Measurements from ENCODE around the gene EREG.
"Not testable (repeated sequence)": the region's sequence is repeated elsewhere in the genome, so short reads cannot be mapped to it uniquely, and the experiment has no call there.

EREG gene, protein sequence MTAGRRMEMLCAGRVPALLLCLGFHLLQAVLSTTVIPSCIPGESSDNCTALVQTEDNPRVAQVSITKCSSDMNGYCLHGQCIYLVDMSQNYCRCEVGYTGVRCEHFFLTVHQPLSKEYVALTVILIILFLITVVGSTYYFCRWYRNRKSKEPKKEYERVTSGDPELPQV

DNA sequence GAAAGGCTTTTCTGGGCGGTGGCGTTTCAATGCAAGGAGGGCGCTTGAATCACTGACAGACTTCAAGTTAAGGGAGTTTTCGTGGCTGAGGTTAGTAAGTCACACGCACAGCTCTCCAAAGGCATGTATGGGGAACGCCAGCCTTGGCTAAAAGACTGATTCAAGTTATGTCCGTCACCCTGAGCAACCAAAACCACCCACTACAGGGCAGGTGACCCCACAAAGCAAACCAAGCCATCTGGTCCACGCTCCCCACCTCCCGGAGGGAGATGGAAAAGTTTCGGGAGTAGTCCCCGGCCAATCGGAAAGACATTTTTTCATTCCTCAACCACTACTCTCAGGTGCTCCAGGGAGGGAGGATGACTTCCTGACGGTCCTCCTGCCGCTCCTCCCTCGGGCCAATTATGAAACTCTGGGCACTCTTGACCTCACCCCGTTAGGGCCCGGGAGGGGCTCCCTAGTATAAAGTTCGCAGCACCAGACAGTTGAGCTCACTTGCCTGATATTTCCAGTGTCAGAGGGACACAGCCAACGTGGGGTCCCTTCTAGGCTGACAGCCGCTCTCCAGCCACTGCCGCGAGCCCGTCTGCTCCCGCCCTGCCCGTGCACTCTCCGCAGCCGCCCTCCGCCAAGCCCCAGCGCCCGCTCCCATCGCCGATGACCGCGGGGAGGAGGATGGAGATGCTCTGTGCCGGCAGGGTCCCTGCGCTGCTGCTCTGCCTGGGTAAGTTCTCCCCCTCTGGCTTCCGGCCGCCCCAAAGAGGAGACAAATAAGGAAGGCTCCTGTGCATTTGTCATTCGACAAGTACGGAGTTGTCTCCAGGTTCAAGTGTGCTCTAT is at the start of gene EREG:
EREG (plus strand) TSS at position 494 of the 840 bp plus-strand sequence; CDS start at position 658, 164 bp downstream.
- no peak for DNase-seq (ENCODE audit: low read depth in 2 of 2)

DNA sequence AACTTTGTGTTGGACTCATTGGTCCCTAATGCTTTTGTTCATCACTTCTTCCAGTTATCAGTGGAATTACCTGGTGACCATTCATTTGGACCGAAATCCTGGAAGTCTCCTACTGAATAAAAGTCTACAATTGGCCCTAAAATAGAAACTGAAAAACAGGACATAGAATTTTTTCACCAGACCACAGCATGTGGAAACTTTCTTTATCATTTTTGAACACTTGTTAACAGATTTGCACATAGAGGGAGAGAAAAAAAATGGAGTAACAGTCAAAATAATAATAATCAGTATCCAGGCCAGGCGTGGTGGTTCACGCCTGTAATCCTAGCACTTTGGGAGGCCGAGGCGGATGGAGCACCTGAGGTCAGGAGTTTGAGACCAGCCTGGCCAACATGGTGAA is 49.6 kb upstream of the EREG start:
- no peak for DNase-seq (ENCODE audit: low read depth in 2 of 2)

DNA sequence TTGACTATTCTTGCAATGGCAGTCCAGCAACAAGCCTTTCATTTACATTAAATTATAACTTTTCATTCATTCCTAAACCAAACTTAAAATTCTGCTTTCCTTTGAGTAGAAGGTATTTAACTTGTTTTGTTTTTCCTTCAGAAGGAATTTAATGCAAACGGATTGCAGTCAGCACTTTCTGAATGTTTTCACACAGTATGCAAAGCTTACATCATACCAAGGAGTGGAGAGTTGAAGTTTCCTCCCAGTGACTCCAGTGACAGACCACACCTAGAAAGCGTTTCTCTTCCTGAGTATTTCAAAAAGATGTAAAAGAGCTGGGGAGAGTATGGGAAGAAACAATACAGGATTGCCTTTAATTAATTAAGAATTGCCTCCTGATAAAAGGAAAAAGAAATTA is 48.5 kb upstream of the EREG start:
- no peak for DNase-seq (ENCODE audit: low read depth in 2 of 2)

DNA sequence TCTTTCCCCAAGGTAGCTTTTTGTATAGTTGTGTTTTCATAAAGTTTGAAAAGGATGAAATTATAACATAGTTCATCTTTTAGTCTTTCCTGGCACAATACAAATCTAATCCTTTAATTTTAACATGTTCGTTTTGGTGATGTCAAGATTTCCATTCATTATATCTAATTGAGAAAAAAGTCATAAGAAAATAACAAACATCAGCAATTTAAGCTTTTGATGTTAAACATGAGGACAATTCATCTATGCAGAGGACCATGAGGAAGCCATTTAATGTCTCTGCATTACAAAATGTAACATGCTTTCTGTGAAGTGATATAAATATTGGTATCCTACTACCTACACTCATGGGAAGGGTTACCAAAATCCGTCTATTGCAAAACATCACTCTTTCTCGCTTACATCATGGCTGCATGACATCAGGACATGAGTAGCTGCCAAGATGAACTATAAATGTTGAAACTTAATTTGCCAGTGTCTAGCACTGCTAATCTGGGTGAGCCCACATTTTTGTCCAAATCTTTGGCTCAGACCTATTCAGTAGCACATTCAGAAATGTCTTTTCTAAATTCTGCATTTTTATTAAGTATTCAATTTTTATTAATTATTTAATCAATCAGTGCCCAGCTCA is 47.2 kb upstream of the EREG start:
- DNase-seq (ENCODE audit: low read depth in 2 of 2) = no peak

DNA sequence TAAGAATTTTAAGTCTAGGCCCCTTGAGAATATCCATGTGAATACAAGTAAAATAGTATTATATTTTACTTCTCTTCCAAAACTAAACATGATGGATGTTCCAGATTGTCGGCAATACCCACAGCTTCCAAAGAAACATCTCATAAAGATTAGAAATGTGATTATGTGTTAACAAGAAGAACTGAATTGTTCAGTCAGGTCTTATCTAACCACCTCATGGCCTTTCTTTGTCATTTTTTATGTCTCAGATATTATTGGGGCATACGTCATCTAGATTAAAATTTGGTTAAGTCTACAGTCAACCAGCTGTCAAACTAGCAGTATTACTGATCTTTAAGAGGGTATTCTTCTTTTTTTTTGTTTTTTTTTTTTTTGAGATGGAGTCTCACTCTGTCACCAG is 46.7 kb upstream of the EREG start:
- DNase-seq (ENCODE audit: low read depth in 2 of 2) = no peak

DNA sequence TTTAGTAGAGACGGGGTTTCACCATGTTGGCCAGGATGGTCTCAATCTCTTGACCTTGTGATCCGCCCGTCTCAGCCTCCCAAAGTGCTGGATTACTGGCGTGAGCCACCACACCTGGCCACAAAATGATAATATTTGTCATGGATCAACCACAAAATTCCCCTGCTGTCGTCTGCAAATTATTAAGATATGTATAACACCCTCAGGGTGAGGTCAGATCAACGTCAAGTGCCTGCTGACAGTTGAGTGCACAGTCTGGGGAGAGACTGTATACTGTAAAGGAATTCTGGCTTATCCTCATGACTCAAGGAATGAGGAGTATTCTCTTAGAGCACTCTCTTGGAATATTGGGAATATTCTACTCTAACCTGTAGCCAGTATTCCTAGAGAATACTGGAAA is 45.5 kb upstream of the EREG start:
- no peak for DNase-seq (ENCODE audit: low read depth in 2 of 2)

DNA sequence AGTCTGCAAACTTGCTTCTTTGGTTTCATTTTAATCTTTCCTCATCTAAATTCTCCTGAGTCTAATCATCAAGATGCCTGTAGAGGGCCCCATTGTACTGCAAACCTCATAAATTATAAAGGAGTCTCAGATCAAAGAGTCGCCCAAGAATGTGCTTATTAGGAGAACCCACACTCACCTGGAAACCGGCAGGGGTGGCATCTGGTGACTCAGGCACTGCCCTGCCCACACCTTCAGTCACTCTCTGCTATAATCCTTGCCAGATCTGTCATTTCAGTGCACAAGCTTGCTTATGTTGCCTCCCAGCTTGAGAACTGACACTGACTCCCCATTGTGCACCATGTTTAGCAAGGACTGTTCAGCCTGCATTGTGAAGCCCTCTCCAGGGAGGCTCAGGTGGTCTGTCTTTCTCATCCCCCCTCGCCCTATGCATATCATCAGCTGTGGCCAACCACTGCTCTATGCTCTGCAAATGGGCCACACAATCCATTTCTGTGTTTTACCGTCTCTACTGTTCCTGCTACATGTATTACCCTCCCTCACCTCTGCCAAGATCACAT is 44.3 kb upstream of the EREG start:
- peak in 1 of 2 donors; percentile 16 for DNase-seq (ENCODE audit: low read depth in 2 of 2)

DNA sequence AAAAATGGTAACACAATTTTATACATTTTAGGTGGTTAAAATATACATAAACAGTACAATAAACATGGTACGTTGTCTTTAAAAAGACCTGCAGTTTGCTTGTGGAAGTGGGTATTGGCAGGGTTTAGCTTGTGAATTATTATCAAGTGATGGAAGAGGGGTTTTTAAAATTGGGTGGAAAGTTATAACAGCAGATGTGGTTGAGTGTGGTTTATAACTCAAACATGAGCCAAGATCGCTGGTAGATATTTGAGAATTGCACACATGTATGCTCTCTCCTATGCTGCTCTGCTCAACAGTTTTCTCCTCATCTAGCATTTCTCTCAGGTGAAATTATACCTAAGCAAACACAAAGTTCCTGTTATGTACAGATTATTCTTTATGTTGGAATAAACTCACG is 42.6 kb upstream of the EREG start:
- no peak for DNase-seq (ENCODE audit: low read depth in 2 of 2)

DNA sequence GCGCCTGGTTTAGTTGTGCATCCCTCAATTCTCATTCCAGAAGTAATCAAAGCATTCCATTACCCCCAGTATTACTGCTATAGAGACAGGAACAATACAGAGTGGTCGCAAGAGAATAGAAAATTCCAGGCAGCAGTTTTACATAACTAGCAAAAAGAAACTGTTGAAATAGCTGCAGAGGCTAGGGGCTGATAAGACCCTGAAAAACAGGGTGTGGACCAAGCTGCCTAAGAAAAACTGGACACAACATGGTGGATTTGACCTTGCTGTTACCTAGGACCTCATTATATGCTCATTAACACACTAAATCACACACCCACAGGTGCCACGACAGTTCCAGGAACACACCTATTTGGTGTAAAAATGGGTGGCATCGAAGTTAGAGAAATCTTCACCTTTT is 41.3 kb upstream of the EREG start:
- no peak for DNase-seq (ENCODE audit: low read depth in 2 of 2)

DNA sequence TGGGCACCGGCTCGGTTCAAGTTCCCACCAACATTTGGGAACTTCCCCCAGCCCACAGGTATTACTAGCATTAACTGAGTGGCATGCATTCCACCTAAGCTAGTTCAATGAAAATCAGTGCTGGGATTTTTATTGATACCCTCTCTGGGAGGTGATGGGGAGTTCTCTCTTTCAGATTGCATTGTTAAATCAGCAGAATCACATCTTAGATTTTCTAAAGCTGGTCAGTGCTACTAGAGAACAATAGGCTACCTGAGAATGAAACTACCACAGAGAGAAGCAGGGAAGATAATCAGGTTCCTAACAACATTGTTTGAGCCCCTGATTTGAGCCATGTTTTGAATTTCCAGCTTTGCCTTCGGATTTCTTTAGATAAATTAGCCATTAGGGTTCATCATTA is 40.7 kb upstream of the EREG start:
- no peak for DNase-seq (ENCODE audit: low read depth in 2 of 2)

DNA sequence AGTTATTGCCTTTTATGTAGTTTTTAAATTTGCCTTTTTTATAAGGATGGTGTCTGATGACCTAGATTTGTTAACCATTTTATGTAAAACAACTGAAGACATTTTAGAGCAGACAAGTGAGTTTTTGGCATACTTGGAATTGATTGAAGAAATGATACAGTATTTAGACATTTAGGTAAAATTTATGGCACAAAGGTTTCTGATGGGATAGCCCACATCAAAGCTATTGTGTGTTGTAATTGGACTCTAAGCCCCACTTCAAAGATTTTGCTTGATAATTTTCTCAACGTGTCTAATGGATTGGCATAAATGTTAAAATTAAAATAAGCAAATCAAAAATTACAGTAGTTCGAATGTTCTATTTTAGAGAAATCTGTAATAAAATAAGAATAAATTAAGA is 39.1 kb upstream of the EREG start:
- no peak for DNase-seq (ENCODE audit: low read depth in 2 of 2)

DNA sequence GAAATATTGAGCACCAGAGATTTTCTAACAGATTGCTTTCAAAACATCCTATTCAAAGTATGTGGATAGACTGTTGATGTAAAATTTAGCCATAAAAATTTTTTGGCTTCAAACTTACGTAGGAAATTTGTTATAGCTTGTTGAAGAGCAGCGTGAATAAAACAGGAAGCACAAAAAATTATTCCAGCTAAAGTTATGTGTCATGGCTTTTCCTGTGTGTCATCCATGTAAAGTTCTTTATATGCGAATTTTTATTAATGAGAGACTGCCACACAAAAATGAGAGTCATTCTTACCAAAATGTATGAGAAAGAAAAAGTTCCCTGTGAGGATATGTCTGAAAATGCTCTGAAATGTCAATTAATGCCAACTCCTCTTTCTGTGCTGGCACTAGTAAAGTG is 37.2 kb upstream of the EREG start:
- no peak for DNase-seq (ENCODE audit: low read depth in 2 of 2)

DNA sequence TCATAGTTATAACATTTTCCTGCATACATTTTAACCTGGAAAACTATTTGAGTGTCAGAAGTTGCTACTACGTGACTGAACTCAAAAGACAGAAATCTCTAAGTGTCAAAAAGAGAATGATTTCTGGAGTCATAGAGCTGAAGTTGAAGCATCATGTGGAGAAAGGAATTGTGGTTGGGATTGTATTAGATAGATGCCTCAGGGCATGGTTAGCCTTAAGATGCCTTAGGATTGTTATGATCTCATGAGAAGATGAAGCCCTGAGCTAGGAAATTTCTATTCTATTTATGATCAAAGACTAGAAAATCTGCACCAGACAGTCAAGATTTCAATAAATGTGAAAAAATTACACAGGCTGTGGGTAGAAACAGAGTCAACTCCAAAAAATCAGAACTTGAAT is 36.4 kb upstream of the EREG start:
- DNase-seq (ENCODE audit: low read depth in 2 of 2) = no peak

DNA sequence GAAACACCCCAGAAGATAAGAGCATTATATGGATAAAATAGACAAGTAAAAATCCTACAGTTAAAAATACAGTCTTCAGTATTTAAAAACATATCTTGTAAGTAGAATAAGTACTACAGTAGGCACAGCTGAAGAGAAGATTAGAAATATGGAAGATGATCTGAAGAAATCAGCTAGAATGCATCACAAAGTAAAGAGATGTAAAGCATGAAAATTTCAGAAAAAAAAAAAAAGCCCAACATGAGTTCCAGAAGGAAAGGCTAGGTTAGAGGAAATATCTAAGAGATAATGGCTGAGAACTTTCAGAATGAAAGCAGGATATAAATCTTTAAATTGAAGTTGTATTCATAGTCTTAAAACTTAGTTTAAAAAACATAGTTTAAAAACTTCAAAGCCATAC is 35.6 kb upstream of the EREG start:
- DNase-seq (ENCODE audit: low read depth in 2 of 2) = no peak

DNA sequence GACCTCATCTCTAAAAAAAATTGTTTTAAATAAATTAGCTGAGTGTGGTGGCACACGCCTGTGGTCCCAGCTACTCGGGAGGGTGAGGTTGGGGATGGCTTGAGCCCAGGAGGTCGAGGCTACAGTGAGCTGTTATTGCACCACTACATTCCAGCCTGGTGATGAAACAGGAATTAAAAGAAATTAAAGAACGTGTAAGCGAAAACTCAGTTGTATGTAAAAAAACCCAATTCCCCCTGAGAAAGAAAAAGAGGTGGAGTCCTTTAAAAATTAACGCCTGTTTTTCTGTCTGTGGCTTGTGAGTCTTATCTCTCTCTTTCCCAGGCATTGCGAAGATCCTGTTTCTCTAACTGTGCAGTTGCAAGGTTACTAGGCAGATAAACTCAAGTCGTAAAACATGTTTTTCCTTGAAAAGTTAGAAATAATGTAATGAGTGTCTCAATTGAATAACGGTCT is 34.6 kb upstream of the EREG start:
- DNase-seq (ENCODE audit: low read depth in 2 of 2) = no peak

DNA sequence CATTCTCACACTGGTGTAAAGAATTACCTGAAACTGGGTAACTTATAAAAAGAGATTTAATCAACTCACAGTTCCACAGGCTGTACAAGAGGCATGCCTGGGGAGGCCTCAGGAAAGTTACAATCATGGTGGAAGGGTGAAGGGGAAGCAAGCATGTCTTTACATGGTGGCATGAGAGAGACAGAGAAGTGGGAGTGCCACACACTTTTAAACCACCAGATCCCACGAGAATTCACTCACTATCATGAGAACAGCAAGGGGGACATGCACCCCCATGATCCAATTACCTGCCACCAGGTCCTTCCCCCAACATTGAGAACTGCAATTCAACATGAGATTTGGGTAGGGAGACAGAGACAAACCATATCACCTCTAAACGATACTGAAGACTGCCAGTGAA is 33.7 kb upstream of the EREG start:
- no peak for DNase-seq (ENCODE audit: low read depth in 2 of 2)

DNA sequence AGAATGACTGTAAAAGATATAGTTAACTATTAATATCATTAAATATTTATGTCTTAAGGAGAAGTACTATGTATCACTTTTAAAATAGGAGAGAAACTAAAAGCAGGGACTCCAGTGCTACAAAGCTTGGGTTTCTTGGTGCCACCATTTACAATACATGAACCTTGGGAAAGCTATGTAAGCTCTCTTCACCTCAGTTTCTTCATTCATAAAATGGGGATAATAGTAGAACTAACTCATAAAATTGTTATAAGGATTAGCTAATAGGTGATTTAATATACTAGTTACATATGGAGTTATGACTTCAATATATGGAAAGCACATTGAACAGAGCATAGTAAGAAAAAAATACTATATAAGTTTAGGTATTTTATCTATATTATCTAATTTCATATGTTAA is 33.0 kb upstream of the EREG start:
- no peak for DNase-seq (ENCODE audit: low read depth in 2 of 2)

DNA sequence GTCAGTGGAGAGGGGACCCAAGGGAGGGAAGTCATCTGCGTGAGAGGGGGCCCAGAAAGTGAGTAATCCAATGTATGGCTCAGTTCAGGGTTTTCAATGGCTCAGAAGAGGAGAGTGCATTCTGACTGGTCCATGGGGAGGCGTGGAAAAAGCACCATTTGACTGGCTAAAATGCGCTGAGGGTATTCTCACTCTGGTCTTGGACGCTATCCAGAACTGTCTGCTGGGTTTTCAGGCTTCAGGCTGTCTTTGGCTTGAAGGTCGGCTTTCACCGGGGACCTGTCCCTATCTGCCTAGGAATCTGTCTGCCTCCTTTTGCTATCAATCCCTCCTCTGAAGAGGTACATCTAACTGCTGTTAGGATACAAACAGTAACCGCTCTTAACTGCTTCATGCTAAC is 30.3 kb upstream of the EREG start:
- DNase-seq (ENCODE audit: low read depth in 2 of 2) = no peak

DNA sequence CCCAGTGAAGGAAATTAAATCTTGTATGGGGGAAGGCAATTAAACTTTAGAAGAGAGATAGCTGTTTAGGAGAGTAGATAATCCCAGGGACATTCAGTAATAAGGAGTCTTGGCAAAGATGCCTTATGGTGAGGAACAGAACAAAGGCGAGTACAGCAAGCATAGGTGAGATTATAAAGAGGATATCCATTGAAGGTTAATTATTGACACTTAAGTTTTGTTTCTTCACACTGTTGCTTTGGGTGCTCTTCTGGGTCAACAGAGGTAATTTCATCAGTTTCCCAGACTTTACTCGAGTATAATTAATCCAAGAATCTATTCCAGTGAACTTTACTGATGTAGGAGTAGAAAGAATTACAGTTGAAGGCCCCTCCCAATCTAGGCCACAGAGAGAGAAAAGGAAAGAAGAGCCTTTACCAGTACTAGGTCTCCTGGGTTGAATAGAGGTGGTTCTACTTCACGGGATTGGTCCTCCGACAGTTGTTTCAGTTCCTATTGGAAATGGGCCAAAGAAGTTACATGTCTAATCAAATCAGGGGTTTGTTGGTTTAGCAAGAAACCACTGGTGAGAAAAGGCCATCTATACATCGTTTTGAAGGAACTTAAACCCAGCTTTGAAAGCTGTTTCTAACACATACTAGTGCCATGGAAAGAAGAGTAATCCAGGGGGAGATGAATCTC is 29.5 kb upstream of the EREG start:
- no peak for DNase-seq (ENCODE audit: low read depth in 2 of 2)

DNA sequence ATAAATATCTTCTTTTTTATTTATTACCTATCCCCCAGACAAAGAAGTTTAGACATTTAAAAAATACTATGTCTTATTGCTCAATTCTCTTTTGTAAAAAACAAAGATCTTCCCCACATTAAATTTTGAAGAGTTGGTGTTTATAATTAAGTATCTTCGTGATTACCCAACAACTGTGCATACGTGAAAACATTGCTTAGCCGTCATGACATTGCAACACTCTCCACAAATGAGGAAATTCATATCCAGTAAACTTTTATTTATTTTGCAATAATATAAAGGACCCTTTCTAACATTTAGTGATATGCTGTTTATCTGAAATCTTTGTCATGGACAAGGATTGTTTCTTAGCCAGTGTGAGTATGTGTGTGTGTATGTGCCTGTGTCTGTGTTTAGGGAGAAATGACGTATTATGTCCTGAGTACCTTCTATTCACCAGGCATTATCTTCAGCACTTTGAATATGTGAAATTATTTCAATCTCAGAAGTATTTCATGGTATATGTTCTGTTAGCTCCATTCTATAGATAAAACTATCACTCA is 26.1 kb upstream of the EREG start:
- no peak for DNase-seq (ENCODE audit: low read depth in 2 of 2)

DNA sequence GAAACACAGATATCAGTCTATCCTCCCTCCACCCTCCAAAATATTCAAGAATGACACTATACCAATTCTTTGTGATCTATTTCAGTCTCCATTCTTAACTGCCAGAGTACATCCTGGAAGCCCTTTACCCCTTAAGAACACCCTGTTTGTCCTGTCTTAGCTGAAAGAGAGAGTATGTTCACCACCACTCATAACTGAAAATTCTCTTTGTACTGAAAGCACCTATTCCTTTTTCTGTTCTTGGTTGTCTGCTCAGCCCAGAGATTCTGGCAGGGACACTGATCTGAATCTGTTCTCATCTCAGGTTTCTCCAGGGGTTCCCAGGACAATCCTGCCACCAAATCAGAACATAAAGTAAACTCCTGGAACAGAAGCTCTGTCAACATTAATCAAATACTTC is 25.4 kb upstream of the EREG start:
- DNase-seq (ENCODE audit: low read depth in 2 of 2) = no peak

DNA sequence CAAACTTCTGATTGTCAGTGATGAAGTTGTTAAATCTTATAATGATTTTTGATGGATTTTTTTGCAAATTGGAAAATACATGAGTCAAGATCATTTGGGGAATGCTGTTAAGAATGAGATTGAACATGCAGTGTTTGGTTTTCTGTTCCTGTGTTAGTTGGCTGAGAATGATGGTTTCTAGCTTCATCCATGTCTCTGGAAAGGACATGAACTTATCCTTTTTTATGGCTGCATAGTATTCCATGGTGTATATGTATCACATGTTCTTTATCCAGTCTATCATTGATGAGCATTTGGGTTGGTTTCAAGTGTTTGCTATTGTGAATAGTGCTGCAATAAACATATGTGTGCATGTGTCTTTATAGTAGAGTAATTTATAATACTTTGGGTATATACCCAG is 24.5 kb upstream of the EREG start:
- DNase-seq (ENCODE audit: low read depth in 2 of 2) = not testable (repeated sequence)
